Right lobe of liver (tissue), 4 donors: ENCODE measurements around the gene SORL1.

ENCODE experiments used
- CTCF ChIP-seq, 4 donors: fragments of 200-600 bp in 3 of 4; fragments of 450-650 bp in 1 of 4; IDR thresholded peaks; one replicate each; pipeline versions ENCODE4 v1.5.1 to v1.8.0; 2016 to 2022; ENCODE audit warnings: antibody characterized with exemption in 4 of 4, mild to moderate bottlenecking in 2 of 4
- POLR2A ChIP-seq: fragments of 450-650 bp; IDR thresholded peaks from one replicate; pipeline ENCODE4 v1.6.1; 2017; ENCODE audit warnings: antibody characterized with exemption, mild to moderate bottlenecking
- donor health status: DM: no; HTN: no; CAD: no.
- donor health status: DM: no; HTN: no; CAD: no.
- donor health status: DM: no; HTN: yes; CAD: no.

- TF ChIP-seq CTCF (IDR thresholded peaks at IDR 0.05), result no peak
- no peak for TF ChIP-seq POLR2A
Observed at GRCh38 chr11:121553389-121553788, 101.3 kb downstream of the SORL1 start.
